OCI-LY7 (cell line): ENCODE results near the gene PCDHGB7.
A peak's percentile ranks its signal among the peaks of the same experiment; 100 is the strongest.

ENCODE experiments used
- EZH2phosphoT487 ChIP-seq: fragments of 200-600 bp; sonication (generic); IDR thresholded peaks from 2 replicates; pipeline ENCODE4 v1.6.1; 2018; ENCODE audit warnings: low read depth, borderline replicate concordance, mild to moderate bottlenecking, mixed run types, antibody characterized with exemption, low read length, moderate library complexity, mixed read lengths
- TF ChIP-seq, protein P1 (sequence below): fragments of 200-600 bp; sonication (generic); conservative IDR thresholded peaks from 2 replicates; pipeline ENCODE4 v1.5.1; 2014; ENCODE audit warnings: mild to moderate bottlenecking, antibody characterized with exemption, low read length, moderate library complexity, mixed read lengths

DNA sequence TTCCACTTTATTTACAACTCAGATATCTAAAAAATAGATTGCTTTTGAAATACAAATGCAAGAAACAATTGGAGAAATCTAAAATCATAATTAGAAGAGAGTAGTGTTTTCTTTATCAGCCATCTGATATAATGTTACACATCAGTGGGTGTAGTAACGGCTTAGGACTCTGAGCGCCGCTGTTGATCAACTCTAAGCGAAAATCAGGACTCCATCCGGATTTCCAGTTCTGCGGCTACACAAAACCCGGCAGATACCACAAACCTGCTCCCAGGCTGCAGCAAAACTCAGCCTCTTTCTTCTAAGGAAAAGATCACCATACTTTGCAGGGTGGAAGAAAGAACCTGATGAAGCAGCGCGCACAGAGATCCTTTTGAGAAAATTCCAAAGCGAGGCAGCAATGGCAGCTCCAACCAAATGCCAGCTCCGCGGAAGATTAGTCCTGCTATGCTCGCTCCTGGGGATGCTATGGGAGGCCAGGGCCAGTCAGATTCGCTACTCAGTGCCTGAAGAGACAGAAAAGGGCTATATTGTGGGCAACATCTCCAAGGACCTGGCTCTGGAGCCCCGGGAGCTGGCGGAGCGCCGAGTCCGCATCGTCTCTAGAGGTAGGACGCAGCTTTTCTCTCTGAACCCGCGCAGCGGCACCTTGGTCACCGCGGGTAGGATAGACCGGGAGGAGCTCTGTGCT lies 14.8 kb upstream of the PCDHGB7 start, which contains the start of gene PCDHGA9:
- TF ChIP-seq, protein P1, sequence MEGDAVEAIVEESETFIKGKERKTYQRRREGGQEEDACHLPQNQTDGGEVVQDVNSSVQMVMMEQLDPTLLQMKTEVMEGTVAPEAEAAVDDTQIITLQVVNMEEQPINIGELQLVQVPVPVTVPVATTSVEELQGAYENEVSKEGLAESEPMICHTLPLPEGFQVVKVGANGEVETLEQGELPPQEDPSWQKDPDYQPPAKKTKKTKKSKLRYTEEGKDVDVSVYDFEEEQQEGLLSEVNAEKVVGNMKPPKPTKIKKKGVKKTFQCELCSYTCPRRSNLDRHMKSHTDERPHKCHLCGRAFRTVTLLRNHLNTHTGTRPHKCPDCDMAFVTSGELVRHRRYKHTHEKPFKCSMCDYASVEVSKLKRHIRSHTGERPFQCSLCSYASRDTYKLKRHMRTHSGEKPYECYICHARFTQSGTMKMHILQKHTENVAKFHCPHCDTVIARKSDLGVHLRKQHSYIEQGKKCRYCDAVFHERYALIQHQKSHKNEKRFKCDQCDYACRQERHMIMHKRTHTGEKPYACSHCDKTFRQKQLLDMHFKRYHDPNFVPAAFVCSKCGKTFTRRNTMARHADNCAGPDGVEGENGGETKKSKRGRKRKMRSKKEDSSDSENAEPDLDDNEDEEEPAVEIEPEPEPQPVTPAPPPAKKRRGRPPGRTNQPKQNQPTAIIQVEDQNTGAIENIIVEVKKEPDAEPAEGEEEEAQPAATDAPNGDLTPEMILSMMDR, result peak; percentile 26; the same call in 1 of the 2 replicates
- TF ChIP-seq EZH2phosphoT487, result no peak
